Suppressor macrophage treated with lipopolysaccharide for 4 hours (primary cell): Measurements from ENCODE around the gene ZFP36.

ENCODE experiments used
- DNase-seq: peaks from one replicate; pipeline ENCODE4 v3.0.0-alpha.2; 2020

Gene ZFP36

GRCh38 chr19:39407410-39407659 lies 688 bp downstream of the ZFP36 start:
- no peak for DNase-seq

GRCh38 chr19:39407660-39408391 lies 1.2 kb downstream of the ZFP36 start:
- DNase-seq, result peak; percentile 53

DNA sequence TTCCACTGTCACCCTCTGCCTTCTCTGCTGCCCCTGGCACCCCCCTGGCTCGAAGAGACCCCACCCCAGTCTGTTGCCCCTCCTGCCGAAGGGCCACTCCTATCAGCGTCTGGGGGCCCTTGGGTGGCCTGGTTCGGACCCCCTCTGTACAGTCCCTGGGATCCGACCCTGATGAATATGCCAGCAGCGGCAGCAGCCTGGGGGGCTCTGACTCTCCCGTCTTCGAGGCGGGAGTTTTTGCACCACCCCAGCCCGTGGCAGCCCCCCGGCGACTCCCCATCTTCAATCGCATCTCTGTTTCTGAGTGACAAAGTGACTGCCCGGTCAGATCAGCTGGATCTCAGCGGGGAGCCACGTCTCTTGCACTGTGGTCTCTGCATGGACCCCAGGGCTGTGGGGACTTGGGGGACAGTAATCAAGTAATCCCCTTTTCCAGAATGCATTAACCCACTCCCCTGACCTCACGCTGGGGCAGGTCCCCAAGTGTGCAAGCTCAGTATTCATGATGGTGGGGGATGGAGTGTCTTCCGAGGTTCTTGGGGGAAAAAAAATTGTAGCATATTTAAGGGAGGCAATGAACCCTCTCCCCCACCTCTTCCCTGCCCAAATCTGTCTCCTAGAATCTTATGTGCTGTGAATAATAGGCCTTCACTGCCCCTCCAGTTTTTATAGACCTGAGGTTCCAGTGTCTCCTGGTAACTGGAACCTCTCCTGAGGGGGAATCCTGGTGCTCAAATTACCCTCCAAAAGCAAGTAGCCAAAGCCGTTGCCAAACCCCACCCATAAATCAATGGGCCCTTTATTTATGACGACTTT lies 2.0 kb downstream of the ZFP36 start:
- DNase-seq, result peak; percentile 68

DNA sequence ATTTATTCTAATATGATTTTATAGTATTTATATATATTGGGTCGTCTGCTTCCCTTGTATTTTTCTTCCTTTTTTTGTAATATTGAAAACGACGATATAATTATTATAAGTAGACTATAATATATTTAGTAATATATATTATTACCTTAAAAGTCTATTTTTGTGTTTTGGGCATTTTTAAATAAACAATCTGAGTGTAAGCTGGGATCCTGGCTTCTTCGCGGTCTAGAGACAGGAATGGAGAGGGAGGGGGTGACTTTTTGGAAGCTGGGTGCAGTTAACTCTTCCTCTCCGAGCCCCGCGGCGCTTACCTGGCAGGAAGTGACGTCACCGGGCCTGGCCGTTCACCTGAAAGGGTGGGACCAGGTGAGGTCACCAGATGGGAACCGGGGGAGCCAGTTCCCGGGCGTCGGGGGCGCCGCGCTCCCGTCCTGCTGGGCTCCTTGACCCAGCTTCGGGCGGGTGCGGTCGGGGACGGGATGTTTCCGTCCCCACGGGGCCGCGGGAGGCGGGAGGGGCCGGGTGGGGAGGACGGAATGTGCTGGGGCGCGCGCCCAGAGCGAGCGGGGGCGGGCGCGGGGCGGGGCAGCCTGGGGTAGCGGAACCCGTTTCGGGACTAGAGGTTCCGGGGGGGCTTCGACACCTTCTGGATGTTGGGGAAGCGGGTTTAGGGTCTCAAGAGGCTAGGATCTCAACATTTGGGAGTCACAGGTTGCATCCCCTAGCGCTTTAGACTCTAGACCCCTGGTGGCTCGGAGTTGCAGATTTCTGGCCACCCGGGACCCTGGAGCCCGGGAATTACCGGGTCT lies 2.8 kb downstream of the ZFP36 start:
- peak; percentile 91 for DNase-seq

- peak; percentile 90 for DNase-seq
These were observed 3.6 kb downstream of the ZFP36 start for GRCh38 chr19:39410017-39410830.

- no peak for DNase-seq
These were observed 4.1 kb downstream of the ZFP36 start for GRCh38 chr19:39410831-39411080.

DNA sequence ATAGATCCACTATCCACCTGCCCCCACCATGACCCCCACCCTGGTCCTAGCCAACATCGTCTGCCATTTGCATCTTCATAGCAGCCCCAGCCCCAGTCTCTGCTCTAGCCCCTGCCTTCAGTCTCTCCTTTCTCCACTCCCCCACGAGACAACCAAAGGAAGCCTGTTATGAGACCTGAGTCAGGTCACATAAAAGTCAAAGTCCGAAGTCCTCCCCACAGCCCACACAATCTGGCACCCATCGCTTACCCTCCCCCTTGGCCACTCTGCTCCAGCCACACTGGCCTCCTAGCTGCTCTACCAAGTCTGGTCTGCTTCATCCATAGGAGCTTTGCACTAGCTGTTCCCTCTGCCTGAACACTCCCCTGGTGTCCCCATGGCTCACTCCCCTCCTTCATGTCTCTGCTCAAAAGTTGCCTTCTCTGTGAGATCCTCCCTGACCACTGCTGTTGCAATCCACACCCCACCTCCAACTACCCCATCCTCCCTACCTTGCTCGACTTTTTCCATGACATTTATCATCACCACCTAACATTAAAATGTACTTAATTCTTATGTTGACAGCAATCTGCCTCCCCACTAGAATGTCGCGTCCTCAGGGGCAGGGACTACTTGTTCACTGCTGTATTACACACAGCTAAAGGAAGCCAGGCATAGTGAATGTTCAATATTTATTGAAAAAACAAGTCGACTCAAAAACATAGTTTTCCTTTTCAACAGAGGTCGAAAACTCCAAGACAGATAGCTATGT lies 4.6 kb downstream of the ZFP36 start:
- peak; percentile 73 for DNase-seq

GRCh38 chr19:39411832-39412099 lies 5.1 kb downstream of the ZFP36 start:
- peak; percentile 96 for DNase-seq

- DNase-seq, result peak; percentile 99
These were observed 5.6 kb downstream of the ZFP36 start, which contains the start of gene PLEKHG2 for GRCh38 chr19:39412100-39412866. PLEKHG2 (plus strand) TSS chr19:39412669; CDS start chr19:39414087, 1,418 bp downstream.

GRCh38 chr19:39412867-39413271 lies 6.2 kb downstream of the ZFP36 start:
- DNase-seq, result peak; percentile 42

DNA sequence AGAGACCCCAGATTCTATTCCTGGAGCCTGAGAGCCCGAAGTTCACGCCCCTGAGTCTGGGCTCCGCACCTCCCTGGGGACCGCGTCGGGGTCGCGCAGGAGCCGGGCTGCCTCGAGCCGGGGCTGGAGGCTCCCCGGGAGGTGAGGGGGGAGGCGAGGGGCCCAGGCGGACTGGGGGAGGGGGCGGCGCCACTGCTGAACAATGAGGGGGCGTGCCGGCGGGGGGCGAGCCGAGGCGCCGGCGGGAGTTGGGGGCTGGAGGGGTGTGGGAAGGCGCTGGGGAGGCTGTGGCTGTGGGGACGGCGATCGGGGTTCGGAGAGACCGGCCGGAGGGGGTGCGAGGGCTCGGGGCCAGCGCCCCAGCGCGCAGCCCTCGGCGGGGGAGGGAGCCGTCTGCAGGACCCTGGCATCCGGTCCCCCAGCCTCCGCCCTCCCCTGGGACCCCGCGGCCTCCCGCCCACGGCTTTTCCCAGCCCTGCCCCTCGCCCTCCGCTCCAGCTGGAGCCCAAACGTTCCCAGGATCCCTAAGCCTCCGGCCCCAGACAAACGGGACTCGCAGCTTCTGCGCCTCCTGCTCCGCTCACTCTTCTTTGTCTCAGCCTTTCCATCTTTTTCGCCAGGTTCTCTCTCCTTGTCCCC lies 6.7 kb downstream of the ZFP36 start:
- peak; percentile 30 for DNase-seq

GRCh38 chr19:39413911-39414608 lies 7.4 kb downstream of the ZFP36 start:
- DNase-seq, result peak; percentile 55

GRCh38 chr19:39415111-39416046 lies 8.7 kb downstream of the ZFP36 start:
- no peak for DNase-seq

- DNase-seq, result no peak
These were observed 9.8 kb downstream of the ZFP36 start for GRCh38 chr19:39416152-39417120.

- DNase-seq, result no peak
These were observed 11.0 kb downstream of the ZFP36 start for GRCh38 chr19:39417463-39418181.

- peak; percentile 25 for DNase-seq
These were observed 12.4 kb downstream of the ZFP36 start for GRCh38 chr19:39419003-39419402.

- DNase-seq, result no peak
These were observed 14.1 kb downstream of the ZFP36 start for GRCh38 chr19:39420769-39421168.
